ENCODE data around the gene MYO9A.

Gene MYO9A

DNA sequence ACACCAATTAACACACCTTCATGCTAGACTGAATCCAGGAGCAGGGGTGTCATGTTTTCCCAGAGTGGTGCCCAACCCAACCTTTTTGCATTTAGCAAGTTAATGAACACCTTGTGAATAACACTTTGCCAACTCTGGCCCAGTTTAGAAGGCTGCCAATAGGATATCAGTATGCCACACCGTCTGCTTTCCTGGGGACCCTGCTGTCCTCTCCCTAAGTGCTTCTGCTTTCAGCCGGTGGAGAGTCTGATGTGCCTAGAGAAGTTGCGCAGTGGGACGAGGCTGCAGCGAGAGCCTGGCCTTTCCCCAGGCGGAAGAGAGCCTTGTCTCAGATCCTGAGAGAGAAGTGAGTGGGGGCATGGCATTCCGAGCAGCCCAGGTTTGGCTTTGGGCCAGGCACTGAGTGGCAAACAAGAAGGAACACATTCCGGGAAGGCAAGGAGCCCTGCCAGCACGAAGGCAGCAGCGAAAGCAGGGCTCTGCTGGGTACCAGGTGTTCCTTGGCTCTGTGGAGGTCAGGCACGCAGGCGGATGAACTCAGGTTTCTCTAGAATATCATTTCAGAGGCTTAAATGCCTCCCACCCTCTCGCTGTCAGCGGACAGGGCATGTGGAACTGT is 37.2 kb upstream of the MYO9A start (continued):
- TF ChIP-seq ZNF843 (tag by site-specific recombination; IDR thresholded peaks at IDR 0.05) (no peak), ZNF37A (tag by site-specific recombination; IDR thresholded peaks at IDR 0.05) (no peak), ZFP3 (tag by site-specific recombination; IDR thresholded peaks at IDR 0.05; ENCODE audit: low read depth) (no peak), ZNF239 (tag by site-specific recombination; IDR thresholded peaks at IDR 0.05) (no peak), PATZ1 (tag by site-specific recombination; IDR thresholded peaks at IDR 0.05) (peak; percentile 36; the same call in 1 of the 2 replicates), ZSCAN30 (tag by site-specific recombination; IDR thresholded peaks at IDR 0.05) (0 out of 2 replicates have a peak, but pooled peaks have one; percentile 30), ZBTB11 (tag by site-specific recombination; conservative IDR thresholded peaks at IDR 0.05; ENCODE audit: low read depth) (no peak; the same call in 1 of the 2 replicates), ZNF324 (tag by site-specific recombination; IDR thresholded peaks at IDR 0.05) (no peak), ELK4 (IDR thresholded peaks at IDR 0.05; ENCODE audit: borderline replicate concordance, low read depth, low read length) (no peak), ZNF202 (tag by site-specific recombination; IDR thresholded peaks at IDR 0.05; ENCODE audit: borderline replicate concordance) (no peak), PRDM1 (tag by site-specific recombination; IDR thresholded peaks at IDR 0.05) (peak; percentile 85), PRDM6 (tag by site-specific recombination; IDR thresholded peaks at IDR 0.05) (no peak), ZNF664 (tag by site-specific recombination; IDR thresholded peaks at IDR 0.05) (no peak), GLIS2 (tag by site-specific recombination; IDR thresholded peaks at IDR 0.05) (peak; percentile 38; the same call in 1 of the 2 replicates), ZNF76 (tag by site-specific recombination; IDR thresholded peaks at IDR 0.05; ENCODE audit: borderline replicate concordance, low read depth) (no peak), ZNF174 (tag by site-specific recombination; IDR thresholded peaks at IDR 0.05) (no peak), SCRT2 (tag by site-specific recombination; IDR thresholded peaks at IDR 0.05) (no peak), ZNF214 (tag by site-specific recombination; IDR thresholded peaks at IDR 0.05; ENCODE audit: borderline replicate concordance) (no peak), ZBTB17 (tag by site-specific recombination; IDR thresholded peaks at IDR 0.05) (peak; percentile 82), BCL6B (tag by site-specific recombination; IDR thresholded peaks at IDR 0.05) (0 out of 2 replicates have a peak, but pooled peaks have one; percentile 15), YY1 (tag by site-specific recombination; IDR thresholded peaks at IDR 0.05) (no peak), GLI4 (tag by site-specific recombination; IDR thresholded peaks at IDR 0.05) (0 out of 2 replicates have a peak, but pooled peaks have one; percentile 32)
- TF ChIP-seq, protein P1, sequence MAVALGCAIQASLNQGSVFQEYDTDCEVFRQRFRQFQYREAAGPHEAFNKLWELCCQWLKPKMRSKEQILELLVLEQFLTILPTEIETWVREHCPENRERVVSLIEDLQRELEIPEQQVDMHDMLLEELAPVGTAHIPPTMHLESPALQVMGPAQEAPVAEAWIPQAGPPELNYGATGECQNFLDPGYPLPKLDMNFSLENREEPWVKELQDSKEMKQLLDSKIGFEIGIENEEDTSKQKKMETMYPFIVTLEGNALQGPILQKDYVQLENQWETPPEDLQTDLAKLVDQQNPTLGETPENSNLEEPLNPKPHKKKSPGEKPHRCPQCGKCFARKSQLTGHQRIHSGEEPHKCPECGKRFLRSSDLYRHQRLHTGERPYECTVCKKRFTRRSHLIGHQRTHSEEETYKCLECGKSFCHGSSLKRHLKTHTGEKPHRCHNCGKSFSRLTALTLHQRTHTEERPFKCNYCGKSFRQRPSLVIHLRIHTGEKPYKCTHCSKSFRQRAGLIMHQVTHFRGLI (tag by site-specific recombination; IDR thresholded peaks at IDR 0.05), result peak; percentile 36
- TF ChIP-seq, protein P2, sequence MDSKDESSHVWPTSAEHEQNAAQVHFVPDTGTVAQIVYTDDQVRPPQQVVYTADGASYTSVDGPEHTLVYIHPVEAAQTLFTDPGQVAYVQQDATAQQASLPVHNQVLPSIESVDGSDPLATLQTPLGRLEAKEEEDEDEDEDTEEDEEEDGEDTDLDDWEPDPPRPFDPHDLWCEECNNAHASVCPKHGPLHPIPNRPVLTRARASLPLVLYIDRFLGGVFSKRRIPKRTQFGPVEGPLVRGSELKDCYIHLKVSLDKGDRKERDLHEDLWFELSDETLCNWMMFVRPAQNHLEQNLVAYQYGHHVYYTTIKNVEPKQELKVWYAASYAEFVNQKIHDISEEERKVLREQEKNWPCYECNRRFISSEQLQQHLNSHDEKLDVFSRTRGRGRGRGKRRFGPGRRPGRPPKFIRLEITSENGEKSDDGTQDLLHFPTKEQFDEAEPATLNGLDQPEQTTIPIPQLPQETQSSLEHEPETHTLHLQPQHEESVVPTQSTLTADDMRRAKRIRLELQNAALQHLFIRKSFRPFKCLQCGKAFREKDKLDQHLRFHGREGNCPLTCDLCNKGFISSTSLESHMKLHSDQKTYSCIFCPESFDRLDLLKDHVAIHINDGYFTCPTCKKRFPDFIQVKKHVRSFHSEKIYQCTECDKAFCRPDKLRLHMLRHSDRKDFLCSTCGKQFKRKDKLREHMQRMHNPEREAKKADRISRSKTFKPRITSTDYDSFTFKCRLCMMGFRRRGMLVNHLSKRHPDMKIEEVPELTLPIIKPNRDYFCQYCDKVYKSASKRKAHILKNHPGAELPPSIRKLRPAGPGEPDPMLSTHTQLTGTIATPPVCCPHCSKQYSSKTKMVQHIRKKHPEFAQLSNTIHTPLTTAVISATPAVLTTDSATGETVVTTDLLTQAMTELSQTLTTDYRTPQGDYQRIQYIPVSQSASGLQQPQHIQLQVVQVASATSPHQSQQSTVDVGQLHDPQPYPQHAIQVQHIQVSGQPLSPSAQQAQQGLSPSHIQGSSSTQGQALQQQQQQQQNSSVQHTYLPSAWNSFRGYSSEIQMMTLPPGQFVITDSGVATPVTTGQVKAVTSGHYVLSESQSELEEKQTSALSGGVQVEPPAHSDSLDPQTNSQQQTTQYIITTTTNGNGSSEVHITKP (tag by site-specific recombination; IDR thresholded peaks at IDR 0.05), result peak; percentile 66
